ENCODE measurements around the gene STX18. TPM values are rescaled to one million over a fixed set of nuclear protein-coding genes. Genes with fewer than 3 reads are reported as not detected.

The STX18 gene
- total RNA-seq, 4 donors from 2014 or later, result 23.8 to 42.1 (median 27.2) TPM

DNA sequence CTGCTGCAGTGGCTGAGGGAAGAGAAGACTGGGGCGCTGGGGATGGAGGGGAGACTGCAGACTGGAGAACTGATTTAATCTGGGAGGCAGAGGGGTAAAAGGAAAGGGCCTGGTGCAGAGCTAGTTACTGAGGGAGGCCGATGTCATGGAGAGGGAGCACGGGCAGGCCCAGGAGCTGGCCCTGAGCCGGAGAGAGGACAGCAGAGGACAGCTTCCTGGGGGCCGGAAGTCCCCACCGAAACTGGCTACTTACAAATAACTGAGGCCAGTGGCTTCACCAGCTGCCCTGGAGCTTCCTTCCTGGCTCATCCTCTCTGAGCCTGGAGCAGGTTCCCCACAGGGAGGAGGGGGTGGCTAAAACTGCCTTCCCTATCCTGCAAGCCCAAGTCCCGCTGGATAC lies 128.0 kb downstream of the STX18 start:
- Histone ChIP-seq H3K27ac (no peak overlapping the region), H3K4me1 (no peaks in the 10 kb centered on the region), H3K9me3 (no peaks in the 10 kb centered on the region), H3K36me3 (peaks cover 4 to 11% of the 10 kb centered on the region in 2 donors), H3K4me3 (replicated peaks in 1 of 3) (no peak overlapping the region), H3K27me3 (no peaks in the 10 kb centered on the region)
- no peak for TF ChIP-seq POLR2A (IDR thresholded peaks at IDR 0.05)
- TF ChIP-seq, protein P1, sequence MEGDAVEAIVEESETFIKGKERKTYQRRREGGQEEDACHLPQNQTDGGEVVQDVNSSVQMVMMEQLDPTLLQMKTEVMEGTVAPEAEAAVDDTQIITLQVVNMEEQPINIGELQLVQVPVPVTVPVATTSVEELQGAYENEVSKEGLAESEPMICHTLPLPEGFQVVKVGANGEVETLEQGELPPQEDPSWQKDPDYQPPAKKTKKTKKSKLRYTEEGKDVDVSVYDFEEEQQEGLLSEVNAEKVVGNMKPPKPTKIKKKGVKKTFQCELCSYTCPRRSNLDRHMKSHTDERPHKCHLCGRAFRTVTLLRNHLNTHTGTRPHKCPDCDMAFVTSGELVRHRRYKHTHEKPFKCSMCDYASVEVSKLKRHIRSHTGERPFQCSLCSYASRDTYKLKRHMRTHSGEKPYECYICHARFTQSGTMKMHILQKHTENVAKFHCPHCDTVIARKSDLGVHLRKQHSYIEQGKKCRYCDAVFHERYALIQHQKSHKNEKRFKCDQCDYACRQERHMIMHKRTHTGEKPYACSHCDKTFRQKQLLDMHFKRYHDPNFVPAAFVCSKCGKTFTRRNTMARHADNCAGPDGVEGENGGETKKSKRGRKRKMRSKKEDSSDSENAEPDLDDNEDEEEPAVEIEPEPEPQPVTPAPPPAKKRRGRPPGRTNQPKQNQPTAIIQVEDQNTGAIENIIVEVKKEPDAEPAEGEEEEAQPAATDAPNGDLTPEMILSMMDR (IDR thresholded peaks at IDR 0.05), result no peak
- 68 to 76% methylated on average over 6 of the region's 7 CpGs for WGBS, 2 donors
- intact Hi-C loops (cut with DNase I), result no loop called here
- DNase-seq, result no peak

DNA sequence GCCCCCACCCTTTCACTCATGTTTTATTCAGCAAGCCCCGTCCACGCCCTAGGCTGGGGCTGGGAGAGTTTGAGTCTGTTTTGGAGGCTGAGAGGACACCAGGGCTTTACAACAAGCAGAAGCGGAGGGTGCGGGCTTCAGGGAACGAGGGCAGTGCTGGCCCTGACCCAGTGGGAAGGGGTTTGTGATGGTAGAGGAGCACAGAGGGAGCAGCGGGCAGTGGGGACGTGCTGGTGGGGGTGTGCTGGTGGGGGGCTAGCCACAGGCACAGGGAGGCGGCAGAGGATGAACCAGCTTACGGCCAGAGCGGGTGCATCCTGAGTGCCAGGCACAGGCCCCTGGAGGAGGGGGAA lies 128.5 kb downstream of the STX18 start:
- Histone ChIP-seq H3K27ac (no peak overlapping the region), H3K4me1 (no peaks in the 10 kb centered on the region), H3K4me3 (replicated peaks in 1 of 3) (no peak overlapping the region), H3K27me3 (no peaks in the 10 kb centered on the region), H3K9me3 (no peaks in the 10 kb centered on the region), H3K36me3 (peaks cover 0 to 6% of the 10 kb centered on the region in 2 donors)
- intact Hi-C loops (cut with DNase I), result no loop called here
- no peak for DNase-seq
- 92% methylated on average over 10 of the region's 10 CpGs for WGBS, 2 donors
- TF ChIP-seq POLR2A (IDR thresholded peaks at IDR 0.05), result no peak
- TF ChIP-seq, protein P1 (IDR thresholded peaks at IDR 0.05), result no peak

DNA sequence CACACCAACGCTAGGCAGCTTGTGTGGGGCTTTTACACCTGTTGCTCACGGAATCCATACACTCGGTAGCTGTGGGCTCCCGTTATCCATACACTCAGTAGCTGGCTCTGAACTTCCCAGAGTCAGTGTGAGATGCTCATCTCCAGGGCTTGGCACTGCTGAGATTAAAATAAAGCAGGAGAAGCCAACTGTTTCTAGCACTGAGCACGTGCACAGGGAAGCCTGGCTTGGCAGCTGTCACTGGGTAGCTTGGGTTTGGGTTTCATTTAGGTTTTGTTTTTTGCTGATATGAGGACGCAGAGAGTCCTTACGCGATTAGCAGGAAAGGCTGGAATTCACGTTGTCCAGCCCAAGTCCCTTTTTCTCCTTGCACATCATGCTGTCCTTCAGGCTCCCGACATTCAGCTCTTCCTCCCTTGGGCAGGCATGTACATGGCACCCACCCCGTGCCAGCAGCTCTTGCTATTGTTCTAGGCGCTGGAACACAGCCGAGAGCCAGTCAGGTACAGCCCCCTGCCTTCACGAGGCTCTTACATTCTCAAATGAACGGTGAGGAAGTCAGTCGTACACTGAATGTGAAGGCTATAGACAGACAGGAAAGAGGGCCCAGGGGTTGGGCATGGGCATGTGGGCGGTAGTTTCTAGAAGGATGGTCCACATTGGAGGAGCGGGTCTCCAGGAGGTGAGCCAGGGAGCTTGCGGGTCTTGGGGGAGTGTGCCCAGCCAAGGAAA lies 129.0 kb downstream of the STX18 start:
- intact Hi-C loops (cut with DNase I), result no loop called here
- Histone ChIP-seq H3K9me3 (no peaks in the 10 kb centered on the region), H3K27me3 (no peaks in the 10 kb centered on the region), H3K4me1 (no peaks in the 10 kb centered on the region), H3K27ac (no peak overlapping the region), H3K36me3 (peaks cover 0 to under 1% of the 10 kb centered on the region in 2 donors), H3K4me3 (replicated peaks in 1 of 3) (no peak overlapping the region)
- no peak for TF ChIP-seq POLR2A (IDR thresholded peaks at IDR 0.05)
- TF ChIP-seq, protein P1 (IDR thresholded peaks at IDR 0.05), result no peak
- DNase-seq, result no peak
- WGBS, 2 donors, result 76 to 81% methylated on average over 19 of the region's 19 CpGs

DNA sequence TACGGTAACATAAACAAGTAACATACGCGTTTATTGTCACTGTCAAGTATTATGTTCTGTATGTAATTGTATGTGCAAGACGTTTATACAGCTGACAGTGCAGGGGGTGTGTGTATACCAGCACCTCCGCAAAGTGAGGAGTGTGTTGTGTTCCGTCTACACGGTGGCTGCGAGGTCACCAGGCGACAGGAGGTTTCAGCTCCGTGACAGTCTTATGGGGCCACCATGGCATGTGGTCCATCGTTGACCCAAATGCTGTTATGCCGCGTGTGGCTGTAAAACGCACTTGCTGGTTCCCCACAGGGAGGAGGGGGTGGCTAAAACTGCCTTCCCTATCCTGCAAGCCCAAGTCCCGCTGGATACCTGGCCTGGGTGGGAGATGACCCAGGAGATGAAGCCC lies 129.9 kb downstream of the STX18 start:
- no peaks in the 10 kb centered on the region for H3K27me3 ChIP-seq
- no peak overlapping the region for H3K27ac ChIP-seq
- no peak overlapping the region for H3K4me3 ChIP-seq (replicated peaks in 1 of 3)
- H3K9me3 ChIP-seq, result no peaks in the 10 kb centered on the region
- 87% methylated on average over 15 of the region's 15 CpGs for WGBS, 2 donors
- TF ChIP-seq, protein P1 (IDR thresholded peaks at IDR 0.05), result no peak
- no peak for TF ChIP-seq POLR2A (IDR thresholded peaks at IDR 0.05)
- no peaks in the 10 kb centered on the region for H3K4me1 ChIP-seq
- DNase-seq, result no peak
- intact Hi-C loops (cut with DNase I), result no loop called here
- no peaks in the 10 kb centered on the region for H3K36me3 ChIP-seq

DNA sequence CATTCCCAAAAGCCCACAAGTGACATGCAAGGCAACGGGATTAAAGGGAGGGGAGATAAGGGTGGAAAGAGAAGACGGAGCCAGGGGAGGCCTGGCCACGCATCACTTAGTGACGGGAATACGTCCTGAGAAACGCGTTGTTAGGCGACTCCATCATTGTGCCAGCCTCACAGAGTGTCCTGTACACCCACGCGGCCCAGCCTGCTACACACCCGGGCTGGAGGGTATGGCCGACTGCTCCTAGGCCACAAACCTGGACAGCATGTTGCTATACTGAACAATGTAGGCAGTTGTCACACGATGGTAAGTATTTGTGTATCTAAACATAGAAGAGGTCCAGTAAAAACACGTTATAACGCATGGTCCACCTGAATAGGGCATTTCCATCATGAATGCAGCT lies 131.6 kb downstream of the STX18 start:
- intact Hi-C loops (cut with DNase I), result no loop called here
- Histone ChIP-seq H3K36me3 (no peaks in the 10 kb centered on the region), H3K27me3 (no peaks in the 10 kb centered on the region), H3K27ac (no peak overlapping the region), H3K4me1 (no peaks in the 10 kb centered on the region), H3K4me3 (replicated peaks in 1 of 3) (no peak overlapping the region), H3K9me3 (no peaks in the 10 kb centered on the region)
- no peak for DNase-seq
- 82 to 87% methylated on average over 15 of the region's 15 CpGs for WGBS, 2 donors
- TF ChIP-seq, protein P1 (IDR thresholded peaks at IDR 0.05), result no peak
- no peak for TF ChIP-seq POLR2A (IDR thresholded peaks at IDR 0.05)

Data from thyroid gland (tissue), 4 donors.